Activated T-cell treated with anti-CD3 and anti-CD28 coated beads, Interleukin-2, amount 50 U/mL, for 72 hours (primary cell): ENCODE data around the gene OR1F1. TPM values are rescaled to one million over a fixed set of nuclear protein-coding genes. Genes with fewer than 3 reads are reported as not detected.

Experiments
- ATAC-seq, 2 donors: fragments of 150-1000 bp; cut with Tn5 transposase; replicated peaks in 1 of 2; 2 replicates each; pipeline ENCODE4 v1.10.0; 2021; ENCODE audit warnings: moderate library complexity in 2 of 2, mild to moderate bottlenecking in 1 of 2
- DNase-seq, 2 donors: peaks; one replicate each; pipeline ENCODE4 v3.0.0; 2021 to 2022; ENCODE audit warnings: mixed read lengths in 1 of 2
- H3K27ac Mint-ChIP-seq: one replicate; pipeline ENCODE4 v1.8.0; 2022; ENCODE audit warnings: mild to moderate bottlenecking, moderate library complexity, mixed read lengths
- H3K27me3 Mint-ChIP-seq: one replicate; pipeline ENCODE4 v1.8.0; 2022; ENCODE audit warnings: low read depth, mixed read lengths
- H3K36me3 Mint-ChIP-seq, 2 donors: one replicate each; pipeline ENCODE4 v1.8.0; 2022; ENCODE audit warnings: mixed read lengths in 2 of 2, mild to moderate bottlenecking in 1 of 2; ENCODE audit not compliant: insufficient read depth in 2 of 2
- H3K4me1 Mint-ChIP-seq: one replicate; pipeline ENCODE4 v1.8.0; 2022; ENCODE audit warnings: low read depth, mixed read lengths
- H3K4me3 Mint-ChIP-seq, 2 donors: one replicate each; pipeline ENCODE4 v1.8.0; 2022; ENCODE audit warnings: mild to moderate bottlenecking in 2 of 2, mixed read lengths in 2 of 2, moderate library complexity in 2 of 2
- H3K9me3 Mint-ChIP-seq, 2 donors: one replicate each; pipeline ENCODE4 v1.8.0; 2022; ENCODE audit warnings: mixed read lengths in 2 of 2
- total RNA-seq, 2 donors: library from RNA; stranded (reverse); gene quantifications; one replicate each; pipeline ENCODE4 v1.2.3, GENCODE V29; 2022

Gene OR1F1
- total RNA-seq, 2 donors from 2014 or later = 0.35 TPM; not detected in 1

- H3K36me3 Mint-ChIP-seq = peaks cover 2 to 4% of the 10 kb centered on the region in 2 donors
- ATAC-seq (no peak), DNase-seq (no peak)
- peaks cover 7% of the 10 kb centered on the region for H3K4me1 Mint-ChIP-seq
- no peaks in the 10 kb centered on the region for H3K27me3 Mint-ChIP-seq
- H3K4me3 Mint-ChIP-seq = no peak overlapping the region
- H3K27ac Mint-ChIP-seq = no peak overlapping the region
- H3K9me3 Mint-ChIP-seq = no peaks in the 10 kb centered on the region
These were observed 42.3 kb upstream of the OR1F1 start for GRCh38 chr16:3145660-3146059.

GRCh38 chr16:3147046-3147756 is 40.8 kb upstream of the OR1F1 start:
- ATAC-seq = no peak
- Mint-ChIP-seq H3K4me1 (peaks cover 15% of the 10 kb centered on the region), H3K27me3 (no peaks in the 10 kb centered on the region), H3K4me3 (no peak overlapping the region), H3K9me3 (no peaks in the 10 kb centered on the region), H3K27ac (no peak overlapping the region), H3K36me3 (peaks cover 2 to 5% of the 10 kb centered on the region in 2 donors)
- no peak for DNase-seq

- H3K36me3 Mint-ChIP-seq = peaks cover 0 to 2% of the 10 kb centered on the region in 2 donors
- H3K4me1 Mint-ChIP-seq = peaks cover 21% of the 10 kb centered on the region
- no peak overlapping the region for H3K27ac Mint-ChIP-seq
- H3K27me3 Mint-ChIP-seq = no peaks in the 10 kb centered on the region
- no peaks in the 10 kb centered on the region for H3K9me3 Mint-ChIP-seq
- DNase-seq (no peak), ATAC-seq (no peak)
- H3K4me3 Mint-ChIP-seq = no peak overlapping the region
These were observed 40.3 kb upstream of the OR1F1 start for GRCh38 chr16:3147757-3148104.

GRCh38 chr16:3148256-3149192 is 39.5 kb upstream of the OR1F1 start:
- Mint-ChIP-seq H3K4me3 (peak overlapping the region; percentile 88 to 89), H3K27ac (peak overlapping the region; percentile 50), H3K36me3 (peaks cover 0 to 2% of the 10 kb centered on the region in 2 donors), H3K27me3 (no peaks in the 10 kb centered on the region), H3K9me3 (no peaks in the 10 kb centered on the region), H3K4me1 (peaks cover 23% of the 10 kb centered on the region)
- ATAC-seq = no peak
- DNase-seq = no peak

- ATAC-seq (no peak), DNase-seq (no peak)
- Mint-ChIP-seq H3K27ac (peak overlapping the region; percentile 50), H3K27me3 (no peaks in the 10 kb centered on the region), H3K4me3 (peak overlapping the region; percentile 88 to 89), H3K4me1 (peaks cover 23% of the 10 kb centered on the region), H3K36me3 (peaks cover 1 to 2% of the 10 kb centered on the region in 2 donors), H3K9me3 (peaks cover 0 to 1% of the 10 kb centered on the region in 2 donors)
These were observed 38.8 kb upstream of the OR1F1 start for GRCh38 chr16:3149193-3149530.

- no peaks in the 10 kb centered on the region for H3K27me3 Mint-ChIP-seq
- peak overlapping the region; percentile 71 for H3K27ac Mint-ChIP-seq
- DNase-seq = peak; percentile 74
- peaks cover 23% of the 10 kb centered on the region for H3K4me1 Mint-ChIP-seq
- peak; percentile 11 to 19 for ATAC-seq
- H3K36me3 Mint-ChIP-seq = peaks cover 2 to 3% of the 10 kb centered on the region in 2 donors
- H3K9me3 Mint-ChIP-seq = peaks cover 0 to 3% of the 10 kb centered on the region in 2 donors
- H3K4me3 Mint-ChIP-seq = peak overlapping the region; percentile 88 to 89
These were observed 38.2 kb upstream of the OR1F1 start for GRCh38 chr16:3149630-3150345.

GRCh38 chr16:3150346-3151218 is 37.4 kb upstream of the OR1F1 start:
- ATAC-seq (peak; percentile 81 to 82), DNase-seq (peak; percentile 97 to 100)
- Mint-ChIP-seq H3K27ac (peak overlapping the region; percentile 97), H3K4me1 (peaks cover 23% of the 10 kb centered on the region), H3K27me3 (no peaks in the 10 kb centered on the region), H3K4me3 (peak overlapping the region; percentile 89 to 90), H3K36me3 (peaks cover 2 to 3% of the 10 kb centered on the region in 2 donors), H3K9me3 (peaks cover 0 to 3% of the 10 kb centered on the region in 2 donors)

GRCh38 chr16:3152027-3152276 is 36.1 kb upstream of the OR1F1 start:
- peak overlapping the region; percentile 78 to 80 for H3K4me3 Mint-ChIP-seq
- peaks cover 2 to 3% of the 10 kb centered on the region in 2 donors for H3K36me3 Mint-ChIP-seq
- peak overlapping the region; percentile 91 for H3K27ac Mint-ChIP-seq
- DNase-seq (peak; percentile 31 to 34), ATAC-seq (no peak)
- H3K4me1 Mint-ChIP-seq = peaks cover 23% of the 10 kb centered on the region
- H3K9me3 Mint-ChIP-seq = peaks cover 0 to 3% of the 10 kb centered on the region in 2 donors
- H3K27me3 Mint-ChIP-seq = peaks cover under 1% of the 10 kb centered on the region

GRCh38 chr16:3152277-3152990 is 35.6 kb upstream of the OR1F1 start:
- Mint-ChIP-seq H3K4me3 (peak overlapping the region; percentile 78 to 80), H3K27ac (peak overlapping the region; percentile 91), H3K4me1 (peaks cover 27% of the 10 kb centered on the region), H3K36me3 (peaks cover 2 to 3% of the 10 kb centered on the region in 2 donors), H3K27me3 (peaks cover 6% of the 10 kb centered on the region), H3K9me3 (peaks cover 0 to 3% of the 10 kb centered on the region in 2 donors)
- DNase-seq = peak; percentile 78 to 83
- ATAC-seq = peak; percentile 13 to 18

- peaks cover 2 to 3% of the 10 kb centered on the region in 2 donors for H3K36me3 Mint-ChIP-seq
- peak overlapping the region; percentile 78 to 80 for H3K4me3 Mint-ChIP-seq
- H3K27ac Mint-ChIP-seq = peak overlapping the region; percentile 91
- DNase-seq (no peak), ATAC-seq (no peak)
- peaks cover 0 to 3% of the 10 kb centered on the region in 2 donors for H3K9me3 Mint-ChIP-seq
- peaks cover 32% of the 10 kb centered on the region for H3K4me1 Mint-ChIP-seq
- peaks cover 11% of the 10 kb centered on the region for H3K27me3 Mint-ChIP-seq
These were observed 35.0 kb upstream of the OR1F1 start for GRCh38 chr16:3152991-3153368.

GRCh38 chr16:3155181-3155580 is 32.8 kb upstream of the OR1F1 start:
- Mint-ChIP-seq H3K36me3 (peaks cover 3 to 6% of the 10 kb centered on the region in 2 donors), H3K9me3 (peaks cover 0 to 3% of the 10 kb centered on the region in 2 donors), H3K27ac (no peak overlapping the region), H3K27me3 (peaks cover 20% of the 10 kb centered on the region), H3K4me3 (no peak overlapping the region), H3K4me1 (peaks cover 45% of the 10 kb centered on the region)
- ATAC-seq (no peak), DNase-seq (no peak)

- Mint-ChIP-seq H3K27me3 (peaks cover 20% of the 10 kb centered on the region), H3K27ac (no peak overlapping the region), H3K4me3 (no peak overlapping the region), H3K9me3 (peaks cover 0 to 3% of the 10 kb centered on the region in 2 donors), H3K4me1 (peaks cover 42% of the 10 kb centered on the region), H3K36me3 (peaks cover 3 to 4% of the 10 kb centered on the region in 2 donors)
- ATAC-seq (no peak), DNase-seq (no peak)
These were observed 32.0 kb upstream of the OR1F1 start for GRCh38 chr16:3155972-3156371.
